ENCODE results near the gene FAM89B. TPM values are rescaled to one million over a fixed set of nuclear protein-coding genes. Genes with fewer than 3 reads are reported as not detected.
A peak's percentile ranks its signal among the peaks of the same experiment; 100 is the strongest.
"Not testable (repeated sequence)": the region's sequence is repeated elsewhere in the genome, so short reads cannot be mapped to it uniquely, and the experiment has no call there.

The FAM89B gene
- total RNA-seq (10 to 100 TPM; 41.2 to 44.4 TPM), total RNA-seq (4.7 to 7.9 reads per million in 2 donors)

DNA sequence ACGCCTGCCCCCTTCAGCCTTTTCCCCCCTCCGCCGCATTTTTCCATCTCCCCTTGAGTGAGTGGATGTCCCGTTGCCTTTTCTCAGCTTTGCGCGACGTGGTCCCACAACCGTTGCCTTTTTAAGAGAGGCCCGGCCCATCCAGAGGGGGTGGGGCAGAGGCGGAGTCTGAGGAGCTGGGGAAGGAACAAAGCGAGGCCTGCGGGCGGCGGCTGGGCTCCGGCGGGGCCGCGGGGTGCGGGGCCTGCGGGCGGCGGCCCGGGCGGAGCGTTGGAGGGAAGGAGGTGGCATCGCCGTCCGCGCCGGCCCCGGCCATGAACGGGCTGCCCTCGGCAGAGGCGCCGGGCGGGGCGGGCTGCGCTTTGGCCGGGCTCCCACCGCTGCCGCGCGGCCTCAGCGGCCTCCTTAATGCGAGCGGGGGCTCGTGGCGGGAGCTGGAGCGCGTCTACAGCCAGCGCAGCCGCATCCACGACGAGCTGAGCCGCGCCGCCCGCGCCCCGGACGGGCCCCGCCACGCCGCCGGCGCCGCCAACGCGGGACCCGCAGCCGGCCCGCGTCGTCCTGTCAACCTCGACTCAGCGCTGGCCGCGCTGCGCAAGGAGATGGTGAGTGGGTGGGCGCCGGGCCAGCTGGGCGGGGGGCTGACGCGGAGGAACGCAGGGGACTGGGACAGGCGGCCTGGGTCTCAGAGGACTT, at the start of gene FAM89B:
TSS of gene FAM89B (plus strand) at position 183 of the 696 bp plus-strand sequence. CDS start at position 315, 132 bp downstream.
- Mint-ChIP-seq H3K4me3 (peak within 1 kb of the TSS; percentile 99), H3K27me3 (no peaks in the 10 kb centered on the region), H3K4me1 (peaks cover 57% of the 10 kb centered on the region), H3K27ac (peak within 1 kb of the TSS; percentile 99), H3K36me3 (ENCODE audit: low read depth) (peaks cover 2% of the 10 kb centered on the region)
- DNase-seq (peak; percentile 77 to 84 (median 80)), ATAC-seq (peak; percentile 34)
- H3K9me3 ChIP-seq (ENCODE audit: control insufficient read depth, low read length, poor library complexity, severe bottlenecking), result no peaks in the 10 kb centered on the region

DNA sequence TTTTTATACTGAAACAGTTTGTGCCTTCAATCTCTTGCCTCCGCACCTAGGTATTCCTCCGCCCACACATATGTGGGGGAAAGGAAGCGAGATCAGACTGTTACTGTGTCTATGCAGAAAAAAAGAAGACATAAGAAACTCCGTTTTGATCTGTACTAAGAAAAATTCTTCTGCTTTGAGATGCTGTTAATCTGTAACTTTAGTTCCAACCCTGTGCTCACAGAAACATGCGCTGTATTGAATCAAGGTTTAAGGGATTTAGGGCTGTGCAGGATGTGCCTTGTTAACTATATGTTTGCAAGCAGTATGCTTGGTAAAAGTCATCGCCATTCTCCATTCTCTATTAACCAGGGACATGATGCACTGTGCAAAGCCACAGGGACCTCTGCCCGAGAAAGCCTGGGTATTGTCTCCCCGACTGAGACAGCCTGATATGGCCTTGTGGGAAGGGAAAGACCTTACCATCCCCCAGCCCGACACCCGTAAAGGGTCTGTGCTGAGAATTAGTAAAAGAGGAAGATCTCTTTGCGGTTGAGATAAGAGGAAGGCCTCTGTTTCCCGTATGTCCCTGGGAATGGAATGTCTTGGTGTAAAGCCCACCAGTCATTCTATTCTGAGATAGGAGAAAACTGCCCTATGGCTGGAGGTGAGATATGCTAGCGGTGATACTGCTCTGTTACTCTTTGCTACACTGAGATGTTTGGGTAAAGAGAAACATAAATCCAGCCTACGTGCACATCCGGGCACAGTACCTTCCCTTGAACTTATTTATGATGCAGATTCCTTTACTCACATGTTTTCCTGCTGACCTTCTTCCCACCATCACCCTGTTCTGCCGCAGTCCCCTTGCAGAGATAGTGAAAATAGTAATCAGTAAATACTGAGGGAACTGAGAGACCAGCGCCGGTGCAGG, 49.4 kb upstream of the FAM89B start:
- H3K4me3 Mint-ChIP-seq, result peak overlapping the region; percentile 85
- peaks cover 35% of the 10 kb centered on the region for H3K4me1 Mint-ChIP-seq
- not testable (repeated sequence) for H3K36me3 Mint-ChIP-seq (ENCODE audit: low read depth); DNase-seq; H3K9me3 ChIP-seq (ENCODE audit: control insufficient read depth, low read length, poor library complexity, severe bottlenecking); H3K27me3 Mint-ChIP-seq
- ATAC-seq, result peak; percentile 29
- peak overlapping the region; percentile 91 for H3K27ac Mint-ChIP-seq

DNA sequence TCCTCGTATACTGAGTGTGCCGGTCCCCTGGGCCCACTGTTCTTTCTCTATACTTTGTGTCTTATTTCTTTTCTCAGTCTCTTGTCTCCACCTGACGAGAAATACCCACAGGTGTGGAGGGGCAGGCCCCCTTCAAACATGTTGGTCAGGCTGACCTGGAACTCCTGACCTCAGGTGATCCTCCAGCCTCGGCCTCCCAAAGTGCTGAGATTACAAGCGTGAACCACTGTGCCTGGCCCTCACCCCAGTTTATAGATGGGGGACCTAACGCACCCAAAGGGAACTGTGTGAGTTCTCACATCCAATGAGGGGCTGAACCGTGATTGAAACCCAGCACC, 48.7 kb upstream of the FAM89B start:
- peaks cover 36% of the 10 kb centered on the region for H3K4me1 Mint-ChIP-seq
- DNase-seq, ATAC-seq: not testable (repeated sequence)

DNA sequence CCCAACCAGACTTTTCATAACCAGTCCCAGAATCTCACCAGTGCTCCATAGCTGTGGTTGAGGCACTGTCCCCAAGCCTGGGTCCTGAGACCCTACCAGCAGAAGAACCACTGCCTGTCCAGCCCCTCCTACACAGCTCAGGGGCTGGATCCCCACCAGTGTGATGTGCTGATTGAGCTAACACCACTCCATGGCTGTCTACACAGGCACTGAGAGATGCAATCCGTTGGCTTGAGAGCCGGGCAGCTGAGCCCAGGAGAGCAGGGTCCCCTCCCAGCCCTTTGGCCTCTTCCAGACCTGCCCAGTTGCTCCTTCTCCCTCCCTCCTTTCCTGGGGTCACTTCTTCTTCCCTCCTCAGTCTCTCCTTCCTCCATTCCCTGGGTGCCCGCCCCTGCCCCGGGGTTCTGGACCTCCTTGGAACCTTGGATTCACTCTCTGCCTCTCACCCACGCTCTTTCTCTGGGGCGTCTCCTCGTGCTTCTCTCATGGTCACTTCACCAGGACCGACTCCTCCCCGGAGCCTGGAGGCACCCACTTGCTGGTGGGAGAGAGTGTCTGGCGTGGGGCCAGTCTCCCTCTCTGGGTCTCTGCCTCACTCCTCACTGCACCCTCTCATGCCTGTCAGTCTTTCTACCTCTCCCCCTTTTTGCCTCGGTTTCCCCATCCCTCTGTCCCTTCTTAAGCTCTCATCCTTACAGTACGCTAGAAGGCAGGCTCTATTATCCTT, 48.2 kb upstream of the FAM89B start:
- Mint-ChIP-seq H3K4me3 (peak overlapping the region; percentile 85), H3K4me1 (peaks cover 40% of the 10 kb centered on the region), H3K27me3 (no peaks in the 10 kb centered on the region), H3K36me3 (ENCODE audit: low read depth) (no peaks in the 10 kb centered on the region), H3K27ac (peak overlapping the region; percentile 91)
- ATAC-seq (peak; percentile 13), DNase-seq (no peak)
- no peaks in the 10 kb centered on the region for H3K9me3 ChIP-seq (ENCODE audit: control insufficient read depth, low read length, poor library complexity, severe bottlenecking)

More for the DNA sequence above, 48.7 kb upstream of the FAM89B start:
- not testable (repeated sequence) for H3K27me3 Mint-ChIP-seq; H3K36me3 Mint-ChIP-seq (ENCODE audit: low read depth); H3K9me3 ChIP-seq (ENCODE audit: control insufficient read depth, low read length, poor library complexity, severe bottlenecking)
- H3K27ac Mint-ChIP-seq, result peak overlapping the region; percentile 91
- peak overlapping the region; percentile 85 for H3K4me3 Mint-ChIP-seq

DNA sequence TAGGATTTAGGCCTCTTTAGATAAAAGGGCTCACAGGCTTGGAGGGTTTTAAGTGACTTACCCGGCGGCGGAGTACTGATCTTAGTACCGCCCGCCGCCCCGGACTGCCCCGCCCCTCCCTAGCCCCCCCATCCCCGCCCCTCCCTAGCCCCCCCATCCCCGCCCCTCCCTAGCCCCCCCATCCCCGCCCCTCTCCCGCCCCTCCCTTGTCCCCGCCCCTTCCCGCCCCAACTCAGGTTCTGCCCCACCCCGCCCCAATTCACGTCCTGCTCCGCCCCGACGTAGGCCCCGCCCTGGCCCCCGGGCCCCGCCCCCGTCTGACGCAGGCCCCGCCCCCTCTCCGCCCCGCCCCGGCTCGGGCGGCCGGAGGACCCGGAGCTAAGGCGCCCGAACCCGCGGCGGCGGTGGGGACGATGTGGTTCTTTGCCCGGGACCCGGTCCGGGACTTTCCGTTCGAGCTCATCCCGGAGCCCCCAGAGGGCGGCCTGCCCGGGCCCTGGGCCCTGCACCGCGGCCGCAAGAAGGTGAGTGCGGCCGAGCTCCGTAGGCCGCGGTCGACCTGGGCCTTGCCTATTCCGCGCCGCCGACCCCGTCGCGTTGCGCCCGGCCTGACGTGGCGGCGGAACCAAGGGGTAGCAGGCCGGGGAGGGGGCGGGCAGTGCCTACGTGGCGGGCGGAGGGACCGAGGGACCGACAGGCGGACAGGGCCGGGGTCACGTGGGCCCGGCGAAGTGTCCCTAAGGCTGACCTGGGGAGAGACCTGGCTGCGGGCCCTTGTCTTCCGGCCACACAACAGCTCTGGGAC, 47.4 kb upstream of the FAM89B start, which contains the start of gene SCYL1:
TSS of gene SCYL1 (plus strand) at position 343 of the 805 bp plus-strand sequence. CDS start at position 414, 71 bp downstream.
- H3K27ac Mint-ChIP-seq, result peak within 1 kb of the TSS; percentile 91
- no peaks in the 10 kb centered on the region for H3K9me3 ChIP-seq (ENCODE audit: control insufficient read depth, low read length, poor library complexity, severe bottlenecking)
- H3K4me3 Mint-ChIP-seq, result peak within 1 kb of the TSS; percentile 91
- H3K4me1 Mint-ChIP-seq, result peaks cover 43% of the 10 kb centered on the region
- ATAC-seq (peak; percentile 88), DNase-seq (peak; percentile 75 to 83 (median 80))
- no peaks in the 10 kb centered on the region for H3K36me3 Mint-ChIP-seq (ENCODE audit: low read depth)
- H3K27me3 Mint-ChIP-seq, result no peaks in the 10 kb centered on the region

DNA sequence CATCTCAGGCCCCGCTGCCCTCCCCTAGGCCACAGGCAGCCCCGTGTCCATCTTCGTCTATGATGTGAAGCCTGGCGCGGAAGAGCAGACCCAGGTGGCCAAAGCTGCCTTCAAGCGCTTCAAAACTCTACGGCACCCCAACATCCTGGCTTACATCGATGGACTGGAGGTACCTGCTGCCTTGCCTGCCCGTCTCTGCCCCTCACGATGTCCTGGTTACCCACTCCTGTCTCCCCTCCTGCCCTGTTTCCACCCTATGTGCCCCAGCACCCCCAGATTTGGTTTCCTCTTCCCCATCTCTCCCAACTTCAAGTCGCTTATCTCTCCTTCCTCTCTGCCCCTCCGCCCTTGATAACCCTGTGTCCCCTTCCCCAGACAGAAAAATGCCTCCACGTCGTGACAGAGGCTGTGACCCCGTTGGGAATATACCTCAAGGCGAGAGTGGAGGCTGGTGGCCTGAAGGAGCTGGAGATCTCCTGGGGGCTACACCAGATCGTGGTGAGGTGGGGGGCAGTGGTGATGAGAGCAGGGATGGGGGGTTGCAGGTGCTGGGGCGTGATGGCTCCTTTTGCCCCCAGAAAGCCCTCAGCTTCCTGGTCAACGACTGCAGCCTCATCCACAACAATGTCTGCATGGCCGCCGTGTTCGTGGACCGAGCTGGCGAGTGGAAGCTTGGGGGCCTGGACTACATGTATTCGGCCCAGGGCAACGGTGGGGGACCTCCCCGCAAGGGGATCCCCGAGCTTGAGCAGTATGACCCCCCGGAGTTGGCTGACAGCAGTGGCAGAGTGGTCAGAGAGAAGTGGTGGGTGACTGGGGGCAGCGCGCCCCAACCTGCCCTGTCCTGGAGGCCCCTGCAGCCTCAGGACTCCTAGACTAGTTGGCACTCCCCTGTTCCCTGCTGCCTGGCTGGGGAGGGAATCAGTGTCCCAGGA, 46.5 kb upstream of the FAM89B start:
- no peaks in the 10 kb centered on the region for H3K9me3 ChIP-seq (ENCODE audit: control insufficient read depth, low read length, poor library complexity, severe bottlenecking)
- DNase-seq (no peak), ATAC-seq (peak; percentile 15)
- H3K4me3 Mint-ChIP-seq, result peak overlapping the region; percentile 91
- H3K4me1 Mint-ChIP-seq, result peaks cover 46% of the 10 kb centered on the region
- no peaks in the 10 kb centered on the region for H3K27me3 Mint-ChIP-seq
- H3K36me3 Mint-ChIP-seq (ENCODE audit: low read depth), result no peaks in the 10 kb centered on the region
- peak overlapping the region; percentile 37 for H3K27ac Mint-ChIP-seq

DNA sequence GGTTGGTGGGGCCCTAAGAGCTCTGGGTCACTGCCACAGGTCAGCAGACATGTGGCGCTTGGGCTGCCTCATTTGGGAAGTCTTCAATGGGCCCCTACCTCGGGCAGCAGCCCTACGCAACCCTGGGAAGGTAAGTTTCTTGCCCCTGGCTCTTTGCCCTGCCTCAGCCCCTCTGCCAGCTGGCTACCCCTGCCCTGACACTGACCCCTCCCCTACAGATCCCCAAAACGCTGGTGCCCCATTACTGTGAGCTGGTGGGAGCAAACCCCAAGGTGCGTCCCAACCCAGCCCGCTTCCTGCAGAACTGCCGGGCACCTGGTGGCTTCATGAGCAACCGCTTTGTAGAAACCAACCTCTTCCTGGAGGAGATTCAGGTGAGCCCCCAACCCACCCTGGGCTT, 45.6 kb upstream of the FAM89B start:
- Mint-ChIP-seq H3K4me3 (peak overlapping the region; percentile 74), H3K4me1 (peaks cover 45% of the 10 kb centered on the region), H3K27ac (no peak overlapping the region), H3K27me3 (no peaks in the 10 kb centered on the region), H3K36me3 (ENCODE audit: low read depth) (no peaks in the 10 kb centered on the region)
- no peak for DNase-seq
- no peak for ATAC-seq
- no peaks in the 10 kb centered on the region for H3K9me3 ChIP-seq (ENCODE audit: control insufficient read depth, low read length, poor library complexity, severe bottlenecking)

DNA sequence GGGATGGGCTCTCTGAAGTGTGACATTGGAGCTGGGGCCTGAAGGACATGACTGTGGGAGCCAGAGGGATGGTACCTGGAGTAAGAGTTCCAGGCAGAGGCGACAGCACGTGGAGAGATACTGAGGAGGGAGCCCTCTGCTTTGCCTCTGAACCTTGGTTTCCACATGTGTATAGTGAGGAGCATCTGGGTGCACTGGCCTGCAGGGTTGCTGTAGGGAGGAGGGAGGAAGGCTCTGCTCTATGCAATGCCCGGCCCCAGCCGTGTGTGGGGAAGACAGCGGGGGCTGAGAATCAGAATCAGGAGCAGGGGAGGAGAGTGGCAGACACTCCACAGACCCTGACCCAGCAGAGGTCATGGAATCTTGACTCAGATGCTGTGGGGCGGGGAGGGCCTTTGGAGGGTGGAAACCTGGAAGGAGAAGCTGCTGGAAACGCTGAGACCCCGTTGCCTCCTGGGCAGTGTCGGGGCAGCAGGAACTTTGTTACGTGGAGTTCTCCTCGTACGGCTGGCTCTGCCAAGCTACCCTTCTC, 43.5 kb upstream of the FAM89B start:
- no peaks in the 10 kb centered on the region for H3K9me3 ChIP-seq (ENCODE audit: control insufficient read depth, low read length, poor library complexity, severe bottlenecking)
- Mint-ChIP-seq H3K4me1 (peaks cover 27% of the 10 kb centered on the region), H3K36me3 (ENCODE audit: low read depth) (no peaks in the 10 kb centered on the region), H3K4me3 (no peak overlapping the region), H3K27me3 (no peaks in the 10 kb centered on the region), H3K27ac (no peak overlapping the region)
- no peak for ATAC-seq
- DNase-seq, result no peak

DNA sequence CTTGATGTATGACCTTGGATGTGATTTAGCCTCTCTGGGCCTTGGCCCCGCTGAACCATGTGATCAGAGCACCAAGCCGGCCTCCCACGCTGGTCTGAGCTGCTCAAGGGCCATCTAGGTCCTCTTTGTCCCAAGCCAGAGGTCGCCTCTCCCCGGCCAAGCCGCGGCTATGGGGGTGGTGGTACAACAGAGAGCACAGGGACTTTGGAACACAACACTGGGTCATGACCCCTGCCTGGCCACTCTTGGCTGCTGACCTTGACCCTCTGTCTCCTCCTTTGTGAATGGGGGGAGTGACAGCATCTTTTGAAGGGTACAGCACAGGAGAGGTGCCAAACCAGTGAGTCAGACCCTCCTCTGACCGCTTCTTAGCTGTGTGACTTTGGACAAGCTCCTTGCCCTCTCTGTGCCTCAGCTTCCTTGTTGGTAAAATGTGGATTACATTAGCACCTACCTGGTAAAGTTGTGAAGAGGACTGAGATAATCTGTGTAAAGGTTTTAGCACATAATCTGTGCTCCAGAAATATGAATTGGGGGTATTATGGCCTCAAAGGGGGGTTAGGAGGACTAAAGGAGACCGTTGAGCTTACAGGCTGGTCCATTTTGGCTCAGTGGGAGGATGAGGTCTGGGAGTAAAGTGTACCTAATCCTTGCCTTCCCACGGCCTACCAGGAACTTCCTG, 42.7 kb upstream of the FAM89B start:
- ATAC-seq (no peak), DNase-seq (no peak)
- no peaks in the 10 kb centered on the region for H3K27me3 Mint-ChIP-seq
- H3K27ac Mint-ChIP-seq, result peak overlapping the region; percentile 4
- peaks cover 3% of the 10 kb centered on the region for H3K36me3 Mint-ChIP-seq (ENCODE audit: low read depth)
- no peaks in the 10 kb centered on the region for H3K9me3 ChIP-seq (ENCODE audit: control insufficient read depth, low read length, poor library complexity, severe bottlenecking)
- H3K4me1 Mint-ChIP-seq, result peaks cover 24% of the 10 kb centered on the region
- H3K4me3 Mint-ChIP-seq, result no peak overlapping the region

DNA sequence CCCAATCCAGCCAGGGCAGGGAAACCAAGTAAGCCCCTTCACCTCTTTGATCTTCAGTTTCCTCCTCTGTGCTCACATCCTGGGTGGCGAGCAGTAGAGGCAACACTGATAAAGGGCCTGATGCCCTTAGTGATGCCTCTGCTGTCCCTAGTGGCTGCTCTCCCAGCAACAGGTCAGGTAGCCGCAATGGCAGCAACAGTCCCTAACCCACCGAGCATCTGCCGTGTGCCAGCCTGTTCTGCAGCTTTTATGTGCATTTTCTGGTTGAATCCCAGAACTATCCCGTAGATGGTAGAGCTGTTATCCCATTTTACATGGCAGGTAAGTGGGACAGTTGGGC, 42.2 kb upstream of the FAM89B start:
- peaks cover 3% of the 10 kb centered on the region for H3K36me3 Mint-ChIP-seq (ENCODE audit: low read depth)
- peak overlapping the region; percentile 4 for H3K27ac Mint-ChIP-seq
- ATAC-seq, result peak; percentile 72
- DNase-seq, result no peak
- H3K4me3 Mint-ChIP-seq, result no peak overlapping the region
- peaks cover 27% of the 10 kb centered on the region for H3K4me1 Mint-ChIP-seq
- no peaks in the 10 kb centered on the region for H3K27me3 Mint-ChIP-seq
- no peaks in the 10 kb centered on the region for H3K9me3 ChIP-seq (ENCODE audit: control insufficient read depth, low read length, poor library complexity, severe bottlenecking)

DNA sequence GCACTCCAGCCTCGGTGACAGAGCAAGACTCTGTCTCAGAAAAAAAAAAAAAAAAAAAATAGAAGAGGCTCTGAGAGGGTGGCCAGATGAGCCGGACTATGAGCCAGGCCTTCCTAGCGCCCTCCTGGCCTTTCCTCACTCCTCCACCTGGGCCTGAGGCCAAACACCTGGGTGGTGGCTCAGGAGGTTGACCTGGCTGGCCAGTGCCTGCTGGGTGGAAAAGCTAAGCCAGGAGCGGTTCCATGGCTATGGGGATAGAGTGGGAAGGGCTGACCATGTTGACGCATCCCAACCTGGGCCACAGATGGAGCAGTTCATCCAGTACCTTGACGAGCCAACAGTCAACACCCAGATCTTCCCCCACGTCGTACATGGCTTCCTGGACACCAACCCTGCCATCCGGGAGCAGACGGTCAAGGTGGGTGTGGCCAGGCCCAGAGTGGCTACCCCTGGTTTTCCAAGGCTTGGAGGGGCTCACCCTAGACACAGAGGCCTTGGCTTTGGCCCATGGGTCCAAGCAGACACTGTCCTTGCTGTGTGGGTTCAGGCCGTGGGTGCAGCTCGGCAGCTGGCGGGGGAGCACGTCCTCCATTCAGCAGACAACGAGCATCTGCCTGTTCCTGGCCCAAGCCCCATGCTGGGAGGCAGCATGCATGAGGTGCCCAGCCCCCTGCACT, 39.8 kb upstream of the FAM89B start:
- no peak overlapping the region for H3K4me3 Mint-ChIP-seq

More for the DNA sequence above, 39.8 kb upstream of the FAM89B start:
- ATAC-seq, result no peak
- H3K9me3 ChIP-seq (ENCODE audit: control insufficient read depth, low read length, poor library complexity, severe bottlenecking), result no peaks in the 10 kb centered on the region
- Mint-ChIP-seq H3K27me3 (no peaks in the 10 kb centered on the region), H3K36me3 (ENCODE audit: low read depth) (peaks cover 3% of the 10 kb centered on the region), H3K27ac (no peak overlapping the region), H3K4me1 (peaks cover 22% of the 10 kb centered on the region)
- DNase-seq, result no peak
